HG03354 (cell line): Measurements from ENCODE around the gene ZNF385B.

Source experiments
- ATAC-seq: cut with Tn5 transposase; IDR thresholded peaks from one replicate; pipeline ENCODE4 v1.9.1; 2021; ENCODE audit warnings: mild to moderate bottlenecking; ENCODE audit not compliant: unreplicated experiment, poor library complexity, severe bottlenecking

Gene ZNF385B

DNA sequence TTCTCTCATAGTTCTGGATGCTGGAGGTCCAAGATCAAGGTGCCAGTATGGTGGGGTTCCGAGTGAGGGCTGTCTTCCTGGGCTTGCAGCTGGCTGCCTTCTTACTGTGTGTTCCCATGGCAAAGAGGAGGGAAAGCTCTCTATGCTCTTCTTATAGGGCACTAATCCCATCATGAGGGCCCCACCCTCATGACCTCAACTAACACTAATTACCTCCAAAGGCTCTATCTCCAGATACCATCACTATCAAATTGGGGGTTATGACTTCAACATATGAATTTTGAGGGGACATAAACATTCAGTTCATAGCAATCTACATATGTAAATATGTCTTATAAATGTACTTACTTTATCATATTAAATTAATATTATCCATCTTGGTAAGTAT is 322.3 kb downstream of the ZNF385B start:
- ATAC-seq: no peak

DNA sequence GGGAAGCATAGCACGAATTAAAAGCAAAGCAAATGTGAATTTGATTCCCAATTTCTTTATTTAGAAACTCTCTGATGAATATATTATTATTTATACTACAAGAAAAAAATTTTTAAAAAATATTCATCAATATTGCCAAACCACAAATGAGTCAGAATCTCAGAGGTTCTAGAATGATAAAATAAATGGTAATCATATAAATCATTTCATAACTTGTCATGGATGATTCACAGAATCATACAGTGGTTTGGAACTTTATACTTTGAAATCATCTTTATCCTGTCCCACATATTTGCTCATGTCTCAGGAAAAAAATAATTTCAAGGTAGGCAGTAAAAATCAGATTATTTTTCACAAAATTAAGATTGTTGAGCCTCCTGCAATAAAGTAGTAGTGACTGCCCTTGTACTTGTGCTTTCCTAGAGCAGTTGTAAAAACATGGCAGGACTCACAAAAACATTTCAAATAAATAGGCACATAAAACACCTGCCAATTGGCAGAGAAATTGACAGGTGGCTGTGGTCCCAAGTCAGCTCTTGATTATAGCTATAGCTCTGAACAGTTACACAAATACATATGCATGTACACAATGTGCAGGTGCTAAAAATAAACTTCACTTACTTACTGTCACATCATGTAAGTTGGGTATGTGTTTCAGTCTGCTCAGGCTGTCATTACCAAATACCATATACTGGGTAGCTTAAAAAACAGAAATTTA is 322.8 kb downstream of the ZNF385B start:
- no peak for ATAC-seq

DNA sequence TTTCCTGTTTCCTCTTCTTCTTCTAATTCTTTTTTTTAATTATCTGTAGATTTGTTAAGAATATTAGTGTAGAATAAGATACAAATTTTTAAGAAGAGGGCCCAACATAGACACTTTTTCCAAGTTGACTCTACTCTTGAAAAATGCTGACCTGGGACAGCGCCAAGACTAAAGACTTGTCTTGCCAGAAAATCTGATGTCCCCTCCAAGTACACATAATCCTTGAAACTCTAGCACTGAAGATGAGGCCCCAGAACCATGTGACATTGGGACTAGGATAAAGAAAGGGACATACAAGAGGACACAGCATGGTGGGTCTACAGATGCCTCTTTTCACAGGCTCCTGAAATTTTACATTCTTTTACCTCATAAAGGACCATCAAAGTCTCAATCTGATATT is 325.2 kb downstream of the ZNF385B start:
- no peak for ATAC-seq

DNA sequence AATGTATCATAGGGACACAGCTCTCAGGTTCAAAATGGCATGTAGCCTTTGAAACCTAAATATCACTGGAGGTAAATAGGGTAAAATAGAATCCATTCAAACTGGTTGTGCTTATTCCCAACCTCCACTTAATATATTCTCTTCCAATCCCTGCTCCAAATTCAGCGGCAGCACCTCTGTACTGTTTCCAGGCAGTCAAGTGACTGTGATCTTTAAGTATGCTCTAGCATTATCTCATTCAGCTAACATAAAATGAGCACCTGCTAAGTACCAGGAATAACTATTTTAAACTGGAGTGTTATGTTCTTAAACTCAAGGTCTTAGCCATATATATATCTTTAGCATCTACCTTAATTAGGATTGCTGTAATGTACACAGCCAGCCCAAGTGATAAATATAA is 327.5 kb downstream of the ZNF385B start:
- no peak for ATAC-seq

DNA sequence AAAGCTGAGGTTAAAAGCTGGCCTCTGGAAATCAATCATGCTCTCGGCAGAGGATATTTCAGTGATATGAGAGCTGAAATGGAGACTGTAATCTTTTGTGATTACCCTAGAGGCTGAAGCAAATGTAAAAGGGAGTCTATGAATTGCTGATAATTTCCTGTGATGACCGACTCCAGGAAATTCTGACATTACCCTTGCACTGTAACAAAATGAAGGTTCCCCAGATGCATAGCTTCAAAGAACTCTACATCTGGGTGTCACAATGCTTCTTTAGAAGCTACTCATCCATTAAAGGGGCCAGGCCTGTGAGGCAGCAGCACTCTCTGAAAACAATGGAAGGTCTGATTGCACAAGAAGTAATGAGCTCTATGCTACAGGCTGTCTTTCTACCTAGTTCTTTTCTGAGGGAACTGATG is 328.5 kb downstream of the ZNF385B start:
- ATAC-seq: no peak

DNA sequence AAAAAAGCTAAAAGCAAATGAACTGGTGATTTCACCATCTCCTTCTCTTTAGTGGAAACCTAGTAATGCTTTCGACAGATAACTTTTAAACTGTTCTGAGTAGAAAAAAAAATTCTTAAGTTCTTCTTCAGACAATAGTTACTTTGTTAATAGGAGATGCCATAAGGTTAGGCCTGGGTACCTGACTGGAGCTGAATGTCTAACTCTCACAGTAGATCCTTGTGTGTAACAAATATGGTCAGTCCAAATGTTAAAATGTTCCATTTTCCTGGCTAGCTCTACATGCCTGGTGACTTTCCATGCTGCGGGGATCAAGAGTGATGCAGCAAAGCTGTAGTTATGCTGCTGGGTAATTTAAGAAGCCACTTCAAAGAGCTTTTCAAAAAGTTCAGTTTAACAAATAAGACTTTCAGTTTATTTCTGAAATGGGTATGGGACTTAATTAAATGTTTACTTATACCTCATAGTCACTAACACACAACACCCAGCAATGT is 332.8 kb downstream of the ZNF385B start:
- no peak for ATAC-seq

DNA sequence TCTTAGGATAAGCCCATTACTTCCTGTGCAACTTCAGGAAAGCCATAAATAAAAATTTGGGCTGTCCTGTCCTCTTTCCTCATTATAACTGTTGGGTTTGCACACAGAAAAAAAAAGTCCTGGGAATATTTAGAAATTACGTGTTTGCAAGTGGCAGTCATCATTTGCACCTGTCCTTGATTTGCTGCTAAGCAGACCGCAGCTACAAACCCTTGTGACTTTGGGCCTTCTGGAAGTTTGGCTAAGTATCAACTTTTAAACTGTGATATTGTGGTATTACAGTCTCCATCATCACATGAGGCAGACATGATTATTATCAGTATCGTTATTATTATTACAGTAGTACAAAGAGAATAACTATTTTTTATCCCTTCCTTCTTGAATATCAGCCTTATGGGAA is 336.1 kb downstream of the ZNF385B start:
- no peak for ATAC-seq

DNA sequence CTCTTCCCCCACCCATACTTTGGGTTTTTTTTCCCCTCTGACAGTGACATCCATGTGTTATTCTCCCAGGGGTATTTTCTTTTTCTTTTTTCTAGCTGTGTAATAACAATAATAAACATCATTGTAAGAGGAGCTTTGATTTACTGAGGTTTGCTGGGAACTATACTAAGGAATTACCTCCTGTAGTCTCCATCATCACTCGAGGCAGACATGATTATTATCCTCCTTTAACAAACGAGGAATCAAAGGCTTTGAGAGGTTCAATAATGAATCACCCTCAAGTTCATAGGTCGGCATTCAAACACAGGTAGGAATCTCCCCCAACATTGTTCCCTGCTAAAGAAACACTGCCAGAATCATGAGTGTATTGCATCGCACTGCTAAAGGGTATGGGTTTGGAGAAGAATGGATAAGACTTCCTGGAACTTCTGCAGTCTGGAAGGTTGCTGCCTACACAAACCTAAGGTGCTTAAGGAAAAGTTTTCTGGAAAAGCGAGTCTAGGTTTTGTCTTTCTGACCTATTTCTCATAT is 336.5 kb downstream of the ZNF385B start:
- no peak for ATAC-seq

DNA sequence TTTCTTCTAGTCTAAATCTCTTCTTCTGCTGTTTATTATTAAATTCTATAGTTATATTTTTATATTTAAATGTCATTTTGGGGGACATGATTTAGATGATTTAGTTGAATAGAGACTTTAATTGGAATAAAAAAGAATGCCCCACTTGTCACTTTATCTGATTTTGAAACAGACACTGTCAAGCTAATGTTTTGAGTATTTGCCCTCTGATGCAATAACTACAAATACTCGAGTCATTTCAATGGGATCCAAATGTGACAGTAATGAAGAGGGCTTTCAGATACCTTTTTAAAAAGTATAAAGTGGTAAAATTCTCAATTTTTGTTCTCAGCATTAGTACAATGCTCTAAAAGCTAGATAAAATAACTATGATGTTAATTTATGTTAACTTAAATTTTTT is 339.5 kb downstream of the ZNF385B start:
- no peak for ATAC-seq

DNA sequence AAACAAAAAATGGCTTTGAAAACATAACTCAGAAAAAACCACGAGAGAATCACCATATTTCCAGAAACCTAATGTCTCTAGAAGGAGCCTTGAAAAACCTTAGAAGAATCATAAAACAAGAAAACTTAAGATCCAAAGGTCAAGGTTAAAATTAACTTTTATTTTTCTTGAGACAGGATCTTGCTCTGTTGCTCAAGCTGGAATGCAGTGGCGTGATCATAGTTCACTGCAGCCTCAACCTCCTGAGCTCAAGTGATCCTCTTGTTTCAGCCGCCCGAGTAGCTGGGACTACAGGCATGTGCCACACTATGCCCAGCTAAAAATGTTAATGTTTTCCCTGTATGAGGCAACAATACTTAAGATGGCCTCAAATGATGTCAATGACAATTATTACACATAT is 342.6 kb downstream of the ZNF385B start:
- no peak for ATAC-seq

DNA sequence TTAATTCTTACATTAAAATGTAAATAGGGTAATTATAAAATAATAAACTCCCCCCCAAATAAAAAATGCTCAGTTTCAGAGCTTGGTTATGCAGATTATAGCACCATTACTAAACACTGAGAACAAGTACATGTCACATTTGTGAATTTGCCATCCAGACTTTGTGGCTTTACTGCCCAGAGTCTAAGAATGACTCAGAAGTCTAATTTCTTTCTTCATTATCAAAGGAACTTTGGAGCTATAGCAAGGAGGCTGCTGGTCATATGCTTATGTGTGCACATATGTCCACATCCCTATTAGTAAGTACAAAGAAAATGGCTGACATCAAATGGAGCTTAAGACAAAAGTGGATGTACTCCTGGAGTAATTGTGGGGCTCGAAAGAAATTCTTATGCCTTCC is 348.2 kb downstream of the ZNF385B start:
- ATAC-seq: no peak

DNA sequence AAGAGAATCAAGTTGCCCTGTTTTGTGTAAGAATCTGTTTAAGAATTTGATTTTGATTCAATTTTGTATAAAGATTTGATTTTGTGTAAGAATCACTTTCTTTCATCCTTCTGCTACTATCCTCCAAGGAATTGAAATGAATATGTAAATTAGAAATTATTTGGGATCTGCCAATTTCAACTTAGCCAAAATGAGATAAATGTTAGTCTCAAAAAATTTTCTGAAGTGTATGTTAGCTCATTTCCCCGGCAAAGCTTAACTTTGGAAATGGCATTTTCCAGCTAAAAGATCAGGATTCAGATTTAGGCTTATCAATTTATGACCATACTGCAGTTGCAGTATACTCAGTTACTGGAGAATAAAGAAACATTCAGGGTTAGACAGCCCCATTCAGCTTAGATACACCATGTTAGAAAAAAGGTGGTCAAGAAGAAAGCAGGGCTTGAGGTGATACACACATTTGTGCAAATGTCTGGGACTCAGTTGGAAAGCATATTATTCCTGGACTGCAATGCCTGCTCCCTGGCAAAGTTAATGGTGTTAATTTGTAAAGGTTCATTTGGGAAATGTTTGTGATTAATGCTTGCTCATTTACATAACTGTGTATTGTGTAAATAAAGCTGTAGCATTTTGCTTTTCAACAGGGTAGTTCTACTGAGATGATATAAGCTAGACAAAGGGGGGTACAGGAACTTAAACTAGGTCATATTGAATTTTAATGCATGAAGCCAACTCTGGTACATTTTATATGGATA is 349.0 kb downstream of the ZNF385B start:
- ATAC-seq: no peak

DNA sequence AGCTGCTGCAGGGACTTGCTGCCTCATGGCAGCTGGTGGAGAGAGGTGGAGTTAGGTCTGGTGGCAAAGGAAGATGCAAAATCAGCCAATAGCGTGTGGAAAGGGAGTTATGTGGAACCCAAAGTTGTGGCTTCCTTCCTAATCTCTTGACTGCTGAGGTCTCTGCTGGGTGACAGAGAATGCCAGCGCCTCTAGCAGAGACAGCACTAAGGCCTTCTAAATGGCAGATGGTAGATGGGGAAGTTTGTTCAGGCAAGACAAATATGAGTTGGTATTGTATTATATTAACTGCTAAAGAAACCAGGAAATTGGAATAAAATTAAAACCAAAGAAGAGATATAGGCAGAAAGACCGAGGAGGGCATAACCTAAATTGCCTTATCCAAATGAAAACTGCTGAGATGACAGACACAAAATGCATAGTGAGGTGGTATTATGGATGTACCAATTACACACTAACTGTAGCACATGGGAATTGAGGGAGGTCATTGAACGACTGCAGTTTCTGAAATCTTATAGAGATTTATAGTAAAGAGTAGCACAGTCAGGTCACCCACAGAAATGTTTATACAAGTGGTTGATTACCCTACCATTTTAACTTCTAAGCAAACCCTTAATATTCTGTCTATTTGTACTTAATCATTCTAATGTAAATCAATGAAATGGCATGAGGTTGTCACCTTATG is 350.2 kb downstream of the ZNF385B start:
- no peak for ATAC-seq

DNA sequence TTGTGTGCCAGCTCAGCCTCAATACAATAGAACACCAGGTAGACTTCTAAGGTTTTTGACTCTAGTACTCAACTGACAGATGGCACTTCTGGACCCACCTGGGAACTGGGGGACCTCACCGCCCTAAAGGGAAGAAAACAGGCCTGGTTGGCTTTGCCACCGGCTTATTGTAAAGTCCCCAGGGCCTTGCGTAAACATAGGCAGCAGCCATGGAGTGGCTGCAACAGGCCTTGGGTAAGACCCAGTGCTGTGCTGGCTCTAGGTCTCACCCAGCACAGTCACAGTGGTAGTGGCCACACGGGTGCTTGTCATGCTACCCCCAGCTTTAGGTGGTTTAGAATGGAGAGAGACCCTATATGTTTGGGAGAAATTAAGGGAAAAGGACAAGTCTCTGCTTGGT is 366.1 kb downstream of the ZNF385B start:
- ATAC-seq: no peak

DNA sequence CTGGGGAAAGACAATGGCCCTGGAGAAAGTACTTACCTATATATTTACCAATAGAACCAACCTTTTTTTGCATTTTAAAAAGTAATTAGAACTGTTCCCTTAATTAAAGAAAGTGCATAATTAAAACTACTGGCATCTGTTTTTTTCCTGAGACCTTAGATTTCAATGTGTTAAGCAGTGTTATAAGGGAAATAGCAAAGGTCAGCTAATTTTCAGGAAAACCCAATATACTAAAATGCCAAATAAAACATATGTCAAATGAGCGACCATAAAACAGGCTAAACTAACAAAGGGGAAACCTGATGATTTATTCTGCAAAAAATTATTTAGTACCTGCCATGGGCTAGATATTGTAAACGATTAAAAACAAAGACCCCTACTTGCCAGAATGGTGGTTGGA is 372.8 kb downstream of the ZNF385B start:
- no peak for ATAC-seq

DNA sequence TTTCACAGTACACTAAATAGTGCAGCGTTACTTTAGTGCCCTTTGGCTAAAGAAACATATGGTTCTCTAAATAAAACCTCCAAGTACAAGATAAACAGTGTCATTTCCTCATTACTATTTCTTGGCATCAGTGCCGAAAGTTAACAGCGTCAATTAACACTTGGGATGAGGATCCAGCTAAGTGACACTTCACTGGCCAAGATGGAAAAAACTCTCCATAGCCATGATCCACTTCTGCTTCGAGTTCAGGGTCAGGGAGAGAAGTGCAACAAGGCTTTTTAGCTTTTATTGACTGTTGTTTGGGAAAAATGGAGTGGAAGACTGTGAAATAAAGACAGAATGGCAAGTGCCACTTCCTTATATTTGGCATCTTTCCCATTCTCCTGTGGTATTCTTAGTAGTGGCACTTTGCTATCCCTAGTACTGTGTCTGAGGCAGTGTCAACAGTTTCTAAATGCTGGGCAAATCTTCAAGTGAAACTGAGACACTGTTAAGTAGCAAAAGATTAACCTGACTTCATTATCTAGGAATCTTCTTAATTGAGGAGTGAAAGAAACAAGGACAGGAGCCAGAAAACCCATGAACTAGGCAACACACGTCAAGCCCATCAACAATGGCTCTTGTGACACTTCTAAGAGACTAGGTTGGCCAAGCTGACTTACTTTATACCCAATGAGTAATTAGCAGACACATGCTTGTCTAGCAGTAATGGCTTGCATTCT is 374.2 kb downstream of the ZNF385B start:
- no peak for ATAC-seq

DNA sequence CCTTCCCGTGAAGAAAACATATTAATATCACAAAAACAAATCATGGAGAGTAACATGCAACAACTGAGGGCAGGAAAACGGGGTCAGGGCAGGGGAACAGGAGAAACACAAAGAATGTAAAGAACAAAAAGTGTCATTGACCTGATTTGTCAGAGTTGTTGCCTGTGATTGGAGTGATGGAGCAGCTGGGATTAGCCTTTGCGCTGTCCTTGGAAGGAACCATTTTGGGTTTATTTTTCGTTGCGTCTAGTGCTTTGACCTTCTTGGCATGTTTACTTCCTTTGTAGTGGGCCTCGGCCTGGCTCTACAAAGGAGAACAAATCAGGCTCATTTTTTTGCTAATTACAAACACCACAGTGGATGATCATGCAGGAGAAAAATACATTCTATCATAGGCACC is 378.3 kb downstream of the ZNF385B start:
- ATAC-seq: no peak

DNA sequence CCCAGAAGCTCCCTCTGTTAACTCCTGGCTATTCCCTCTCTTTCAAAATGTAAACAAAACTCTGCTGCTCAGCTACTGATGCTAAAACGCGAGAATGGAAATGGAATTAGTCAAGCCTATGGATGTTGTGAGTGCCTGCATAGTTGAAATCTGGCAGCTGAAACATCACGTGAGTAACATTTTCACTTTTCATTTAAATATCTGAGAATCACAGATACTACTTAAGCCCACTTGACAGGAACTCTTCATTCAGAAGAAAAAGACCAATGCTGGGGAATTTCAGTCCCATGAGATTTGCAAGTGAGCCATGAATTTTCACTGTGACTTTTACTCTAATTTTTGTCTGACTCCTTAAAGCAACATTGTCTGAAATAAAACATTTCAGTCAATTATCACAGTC is 381.5 kb downstream of the ZNF385B start:
- no peak for ATAC-seq

DNA sequence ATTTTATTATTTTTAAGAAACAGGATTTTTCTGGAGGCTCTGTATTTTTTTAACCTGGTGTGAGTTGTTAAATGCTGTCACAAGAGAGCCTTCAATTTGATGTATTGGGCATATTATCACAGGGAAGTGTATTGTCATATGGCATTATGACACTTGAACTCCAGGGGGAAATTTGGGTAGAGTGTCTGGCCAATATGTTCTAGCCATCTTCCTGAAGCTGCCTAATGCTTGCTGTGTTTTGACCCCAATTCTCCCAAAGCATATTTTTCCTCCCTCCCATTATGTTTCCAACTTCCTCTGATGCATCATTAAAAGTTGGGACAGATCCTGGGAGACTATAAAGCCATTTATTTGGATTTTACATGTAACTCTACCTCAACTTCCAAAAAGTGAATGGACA is 382.6 kb downstream of the ZNF385B start:
- ATAC-seq: no peak

DNA sequence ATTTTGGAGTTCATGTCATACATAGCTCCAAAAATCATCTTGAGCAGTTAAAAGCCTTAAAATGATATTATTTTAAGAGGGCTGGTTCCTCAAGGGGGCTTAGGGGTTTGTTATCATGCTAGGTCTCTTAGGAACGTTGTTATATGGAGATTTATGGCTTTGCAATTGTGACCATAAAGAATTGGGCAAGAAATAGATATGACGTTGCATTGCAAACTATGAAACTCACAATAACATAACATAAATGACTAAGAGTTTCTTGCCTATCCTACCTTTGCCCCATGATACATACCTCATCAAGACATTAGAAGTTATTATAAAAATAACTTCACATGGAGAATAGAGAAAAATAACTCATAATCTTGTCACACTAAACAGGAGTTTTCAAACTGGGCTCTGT is 390.4 kb downstream of the ZNF385B start:
- ATAC-seq: no peak
